ENCODE measurements around the gene SYTL5. TPM values are rescaled to one million over a fixed set of nuclear protein-coding genes. Genes with fewer than 3 reads are reported as not detected.

The SYTL5 gene
- total RNA-seq (2022) = 0.07 TPM in 1 of 2 replicates, not detected in the other
- percentile 16 among the genes with signal in this experiment for Bru-seq, nascent RNA
- percentile 27 among the genes with signal in this experiment for BruChase-seq, experiment 1, labeled RNA remaining after a 6-hour chase
- percentile 16 among the genes with signal in this experiment for BruChase-seq, experiment 2, labeled RNA remaining after a 2-hour chase
- long read RNA-seq = 0 reads

GRCh38 chrX:38006291-38006690 is at the start of gene SYTL5:
SYTL5 (plus strand) TSS chrX:38006553; CDS start chrX:38033890, 27,337 bp downstream.
- intact Hi-C loops (cut with micrococcal nuclease) = no loop called here
- peak within 1 kb of the TSS; percentile 30 for H3K27ac Mint-ChIP-seq (ENCODE audit: low read depth, unreplicated experiment)
- no TSS peak for BruUV-seq (replicated peaks)
- CTCF ChIA-PET = no interaction called here
- POLR2A ChIA-PET = interaction anchor here (1.3 kb wide), 1 partner anchor 13 kb away, joined by 3 read pairs; no protein-coding TSS in a partner anchor
- H3K4me1 Mint-ChIP-seq (ENCODE audit: insufficient read depth, unreplicated experiment) = peaks cover 10% of the 10 kb centered on the region
- peaks cover 10% of the 10 kb centered on the region for H3K9me3 Mint-ChIP-seq (ENCODE audit: unreplicated experiment)
- H3K36me3 Mint-ChIP-seq (ENCODE audit: insufficient read depth, unreplicated experiment) = no peaks in the 10 kb centered on the region
- TF ChIP-seq CTCF (IDR thresholded peaks at IDR 0.05; ENCODE audit: unreplicated experiment) = no peak
- H3K4me3 Mint-ChIP-seq (ENCODE audit: unreplicated experiment) = no peak within 1 kb of the TSS
- peaks cover 39% of the 10 kb centered on the region for H3K27me3 Mint-ChIP-seq (ENCODE audit: insufficient read depth, unreplicated experiment)
- no peak for DNase-seq (ENCODE audit: unreplicated experiment)

GRCh38 chrX:37958525-37959211 is 47.7 kb upstream of the SYTL5 start:
- peaks cover 6% of the 10 kb centered on the region for H3K36me3 Mint-ChIP-seq (ENCODE audit: insufficient read depth, unreplicated experiment)
- no peak overlapping the region for H3K27ac Mint-ChIP-seq (ENCODE audit: low read depth, unreplicated experiment)
- no peak overlapping the region for H3K4me3 Mint-ChIP-seq (ENCODE audit: unreplicated experiment)
- DNase-seq (ENCODE audit: unreplicated experiment) = no peak
- TF ChIP-seq CTCF (IDR thresholded peaks at IDR 0.05; ENCODE audit: unreplicated experiment) = no peak
- intact Hi-C loops (cut with micrococcal nuclease) = no loop called here
- ChIA-PET CTCF (interaction anchor here (0.7 kb wide), 1 partner anchor 31 kb away, joined by 3 read pairs; no protein-coding TSS in a partner anchor), POLR2A (interaction anchor here (0.5 kb wide), 1 partner anchor 13 kb away, joined by 3 read pairs; no protein-coding TSS in a partner anchor)
- H3K4me1 Mint-ChIP-seq (ENCODE audit: insufficient read depth, unreplicated experiment) = no peaks in the 10 kb centered on the region
- H3K27me3 Mint-ChIP-seq (ENCODE audit: insufficient read depth, unreplicated experiment) = peaks cover 28% of the 10 kb centered on the region
- H3K9me3 Mint-ChIP-seq (ENCODE audit: unreplicated experiment) = no peaks in the 10 kb centered on the region
- no TSS peak for BruUV-seq (replicated peaks)

GRCh38 chrX:37959212-37960021 is 46.9 kb upstream of the SYTL5 start:
- H3K4me1 Mint-ChIP-seq (ENCODE audit: insufficient read depth, unreplicated experiment) = no peaks in the 10 kb centered on the region
- H3K27ac Mint-ChIP-seq (ENCODE audit: low read depth, unreplicated experiment) = no peak overlapping the region
- POLR2A ChIA-PET = interaction anchor here (0.5 kb wide), 1 partner anchor 13 kb away, joined by 3 read pairs; no protein-coding TSS in a partner anchor
- H3K27me3 Mint-ChIP-seq (ENCODE audit: insufficient read depth, unreplicated experiment) = peaks cover 33% of the 10 kb centered on the region
- CTCF ChIA-PET = no interaction called here
- no peak for DNase-seq (ENCODE audit: unreplicated experiment)
- H3K36me3 Mint-ChIP-seq (ENCODE audit: insufficient read depth, unreplicated experiment) = peaks cover 6% of the 10 kb centered on the region
- intact Hi-C loops (cut with micrococcal nuclease) = no loop called here
- TF ChIP-seq CTCF (IDR thresholded peaks at IDR 0.05; ENCODE audit: unreplicated experiment) = no peak
- H3K9me3 Mint-ChIP-seq (ENCODE audit: unreplicated experiment) = no peaks in the 10 kb centered on the region
- H3K4me3 Mint-ChIP-seq (ENCODE audit: unreplicated experiment) = no peak overlapping the region
- no TSS peak for BruUV-seq (replicated peaks)

GRCh38 chrX:37961118-37961517 is 45.2 kb upstream of the SYTL5 start:
- intact Hi-C loops (cut with micrococcal nuclease) = no loop called here
- POLR2A ChIA-PET = no interaction called here
- Mint-ChIP-seq H3K4me3 (ENCODE audit: unreplicated experiment) (no peak overlapping the region), H3K9me3 (ENCODE audit: unreplicated experiment) (no peaks in the 10 kb centered on the region), H3K4me1 (ENCODE audit: insufficient read depth, unreplicated experiment) (no peaks in the 10 kb centered on the region), H3K27me3 (ENCODE audit: insufficient read depth, unreplicated experiment) (peaks cover 50% of the 10 kb centered on the region), H3K36me3 (ENCODE audit: insufficient read depth, unreplicated experiment) (peaks cover 6% of the 10 kb centered on the region), H3K27ac (ENCODE audit: low read depth, unreplicated experiment) (no peak overlapping the region)
- CTCF ChIA-PET = no interaction called here
- BruUV-seq (replicated peaks) = no TSS peak
- DNase-seq (ENCODE audit: unreplicated experiment) = no peak
- no peak for TF ChIP-seq CTCF (IDR thresholded peaks at IDR 0.05; ENCODE audit: unreplicated experiment)
